Motor neuron (in vitro differentiated cells): Measurements from ENCODE around the gene PGM2L1. TPM values are rescaled to one million over a fixed set of nuclear protein-coding genes. Genes with fewer than 3 reads are reported as not detected.

Experiments used
- ATAC-seq, 8 experiments: fragments of 200-7000 bp; cut with Tn5 transposase; replicated peaks in 6 of 8; 2 replicates each; pipeline ENCODE4 v1.8.0; 2021; ENCODE audit warnings: mild to moderate bottlenecking in 8 of 8, moderate library complexity in 8 of 8
- H3K27ac ChIP-seq, 2 donors: fragments of 250-450 bp; sonication (Bioruptor Pico); 2 replicates each; pipeline ENCODE4 v1.9.0; 2021; ENCODE audit warnings: antibody characterized with exemption in 2 of 2, mild to moderate bottlenecking in 2 of 2, moderate library complexity in 1 of 2
- H3K4me1 ChIP-seq, 2 donors: fragments of 250-450 bp; sonication (Bioruptor Pico); replicated peaks in 1 of 2; 2 replicates each; pipeline ENCODE4 v1.6.1; 2021; ENCODE audit warnings: antibody characterized with exemption in 2 of 2, mild to moderate bottlenecking in 2 of 2, moderate library complexity in 1 of 2
- H3K4me3 ChIP-seq, 5 donors: fragments of 250-450 bp; sonication (Bioruptor Pico); 2 replicates each; pipeline ENCODE4 v1.9.0; 2021; ENCODE audit warnings: antibody characterized with exemption in 5 of 5, mild to moderate bottlenecking in 5 of 5, moderate library complexity in 4 of 5
- WGBS, 10 experiments: fragments of 450-650 bp; shearing (Covaris generic); methylation state at CpG; one replicate each; pipeline ENCODE4 v1.0.0; 2022; 5-methylcytosine and 5-hydroxymethylcytosine counted together
- in situ Hi-C, 9 experiments: fragments of 400-800 bp; cut with MboI; loops; one replicate each; pipeline ENCODE4 v1.15.0; 2021; ENCODE audit warnings: low sequenced_read_pairs in 9 of 9, low pct_unique_long_range_greater_than_20kb in 2 of 9; ENCODE audit not compliant: unreplicated experiment in 9 of 9
- total RNA-seq, 8 experiments: library from RNA; unstranded; fragments of 300-600 nt; gene quantifications; 2 replicates each; pipeline versions ENCODE4 v1.2.3 to v1.2.4, GENCODE V29; 2022

PGM2L1 gene
- total RNA-seq, 8 experiments from 2014 or later, result 1.4 to 82.5 (median 40.4) TPM

DNA sequence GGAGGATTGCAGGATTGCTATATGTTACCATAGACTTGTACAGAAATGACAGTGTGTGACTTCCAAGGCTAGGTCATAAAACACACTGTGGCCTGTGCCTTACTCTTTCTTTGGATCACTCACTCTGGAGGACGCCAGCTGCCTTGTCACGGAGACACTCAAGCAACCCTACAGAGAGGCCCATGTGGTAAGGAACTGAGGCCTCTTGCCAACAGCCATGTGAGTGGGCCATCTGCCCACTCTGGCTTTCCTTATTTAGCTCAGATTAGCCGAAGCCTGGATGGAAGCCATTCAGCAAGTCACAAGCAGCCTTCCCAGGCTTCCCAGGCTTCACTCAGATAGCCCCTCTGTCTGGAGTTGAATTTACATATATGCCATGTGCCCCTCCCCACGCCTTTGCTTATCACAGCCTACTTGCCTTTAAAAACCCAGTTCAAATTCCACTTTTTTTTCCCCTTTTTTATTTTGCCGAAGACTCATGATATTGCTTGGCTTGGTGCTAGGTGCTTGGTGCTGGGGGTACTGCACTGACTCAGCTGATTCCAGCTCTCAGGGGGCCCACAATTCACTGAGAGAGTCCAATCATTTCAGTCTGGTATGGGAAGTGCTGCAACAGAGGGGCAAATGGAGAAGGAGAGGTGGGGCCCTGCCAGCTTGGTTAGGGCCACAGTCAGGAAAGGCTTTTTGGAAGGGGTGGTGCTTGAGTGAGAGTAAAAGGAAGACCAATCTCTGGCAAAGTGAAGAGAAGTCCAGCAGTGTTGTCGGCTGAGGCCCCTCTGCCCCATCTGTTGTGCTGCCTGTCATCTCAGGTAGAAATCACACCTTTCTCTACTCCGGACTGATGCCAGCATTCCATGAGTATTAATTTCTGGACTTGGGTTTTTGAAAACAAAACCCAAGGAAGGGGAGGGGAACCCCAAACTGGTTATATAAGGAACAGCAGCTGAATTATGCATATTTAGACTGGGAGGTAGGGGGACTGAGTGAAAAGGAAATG is 72.3 kb downstream of the PGM2L1 start:
- no peak overlapping the region for H3K4me3 ChIP-seq
- 7 to 100% (median 63%) methylated on average over 1 to 6 of the region's 7 CpGs for WGBS, 10 experiments
- in situ Hi-C loops, result no loop called here
- no peak overlapping the region for H3K27ac ChIP-seq
- no peaks in the 10 kb centered on the region for H3K4me1 ChIP-seq
- ATAC-seq, result peak in 4 of 8 experiments; percentile 22 to 63 (median 56)

DNA sequence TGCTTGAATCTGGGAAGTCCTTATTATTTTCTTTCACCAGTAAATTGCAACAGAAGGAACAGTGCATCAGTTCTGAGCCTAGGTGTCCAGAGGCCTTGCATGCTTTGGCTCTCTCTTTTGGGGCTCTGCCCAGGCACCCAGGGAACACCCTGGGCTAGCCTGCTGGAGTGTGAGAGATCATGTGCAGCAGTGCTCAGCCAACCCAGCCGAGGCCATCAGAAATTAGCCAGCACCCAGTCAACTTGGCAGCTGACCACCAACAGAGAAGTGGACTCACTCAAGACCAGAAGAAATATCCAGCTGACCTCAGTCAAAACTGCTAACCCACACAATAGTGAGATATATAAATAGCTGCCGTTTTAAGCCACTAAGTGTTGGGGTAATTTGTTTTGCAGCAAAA is 75.6 kb downstream of the PGM2L1 start:
- Histone ChIP-seq H3K27ac (no peak overlapping the region), H3K4me1 (no peaks in the 10 kb centered on the region), H3K4me3 (no peak overlapping the region)
- no peak for ATAC-seq
- 0 to 93% (median 64%) methylated on average over 1 to 2 of the region's 2 CpGs; no CpG with 5 or more reads in 4 of the 10 experiments for WGBS, 10 experiments
- in situ Hi-C loops, result loop anchor here in 1 of 9 experiments (5.0 kb wide), 1 partner anchor 65 kb away; no protein-coding TSS in a partner anchor

DNA sequence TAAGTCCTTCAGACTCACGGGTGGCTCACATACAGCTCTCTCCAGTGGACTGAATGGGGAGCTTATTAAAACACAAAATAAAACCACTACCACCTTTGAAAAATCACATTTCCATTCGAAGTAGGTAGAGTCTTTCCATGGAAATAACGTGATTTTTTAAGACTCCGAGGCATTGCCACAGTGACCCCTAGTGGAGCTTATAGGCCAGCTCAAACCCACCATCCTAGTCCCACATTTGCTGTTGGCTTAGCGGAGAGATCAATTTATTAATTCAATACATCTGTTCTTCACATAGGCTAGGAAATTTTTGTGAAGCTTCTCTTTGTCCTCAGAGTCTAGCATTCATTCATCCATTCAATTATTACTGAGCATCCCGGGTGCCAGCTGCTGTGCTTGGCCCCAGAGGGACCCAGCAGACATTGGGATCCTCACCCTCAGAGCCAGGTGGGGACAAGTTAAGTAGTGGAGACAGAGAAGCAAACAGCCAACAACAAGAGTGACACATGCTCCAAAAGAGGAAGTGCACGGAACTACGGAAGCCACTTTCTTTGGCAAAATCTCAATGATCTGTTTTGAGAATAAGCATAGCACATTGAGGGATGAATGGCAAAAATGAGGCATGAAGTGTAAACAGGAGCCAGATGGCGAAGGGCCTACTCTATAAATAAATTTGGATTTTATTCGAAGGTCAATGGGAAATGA is 76.6 kb downstream of the PGM2L1 start:
- peak in 1 of 8 experiments; percentile 21 for ATAC-seq
- H3K27ac ChIP-seq, result no peak overlapping the region
- H3K4me3 ChIP-seq, result no peak overlapping the region
- H3K4me1 ChIP-seq, result no peaks in the 10 kb centered on the region
- in situ Hi-C loops, result loop anchor here in 1 of 9 experiments (5.0 kb wide), 1 partner anchor 64 kb away; no protein-coding TSS in a partner anchor
- WGBS, 10 experiments, result 4 to 78% (median 55%) methylated on average over 3 to 9 of the region's 10 CpGs

DNA sequence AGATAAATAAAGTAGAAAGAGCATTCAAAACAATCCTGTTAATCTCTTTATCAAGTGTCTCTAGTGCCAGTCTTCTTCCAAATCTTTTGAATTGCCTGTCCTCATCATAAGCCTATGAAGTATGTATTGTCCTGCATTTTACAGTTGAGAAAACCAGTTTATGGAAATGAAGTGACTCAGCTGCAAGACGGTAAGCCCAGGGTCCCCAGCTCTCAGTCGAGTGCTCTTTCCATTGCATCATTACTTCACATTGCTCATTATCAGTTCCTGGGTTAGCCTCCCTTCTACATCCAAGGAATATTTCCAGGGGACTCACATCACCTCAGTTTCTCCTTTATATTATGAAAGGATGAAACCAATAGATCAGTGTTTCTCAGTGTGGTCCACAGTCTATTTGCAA is 77.7 kb downstream of the PGM2L1 start:
- WGBS, 10 experiments, result 4 to 100% (median 77%) methylated on average over 1 to 2 of the region's 2 CpGs; no CpG with 5 or more reads in 1 of the 10 experiments
- peak in 1 of 8 experiments; percentile 10 for ATAC-seq
- in situ Hi-C loops, result loop anchor here in 1 of 9 experiments (5.0 kb wide), 1 partner anchor 63 kb away; no protein-coding TSS in a partner anchor

GRCh38 chr11:74319139-74319816 is 79.0 kb downstream of the PGM2L1 start:
- in situ Hi-C loops, result no loop called here
- no peak overlapping the region for H3K4me3 ChIP-seq
- H3K4me1 ChIP-seq, result no peaks in the 10 kb centered on the region
- 0 to 81% (median 50%) methylated on average over 1 to 5 of the region's 5 CpGs; no CpG with 5 or more reads in 1 of the 10 experiments for WGBS, 10 experiments
- ATAC-seq, result peak in 2 of 8 experiments; percentile 64 to 65
- no peak overlapping the region for H3K27ac ChIP-seq

More for the DNA sequence above, 77.7 kb downstream of the PGM2L1 start:
- no peak overlapping the region for H3K27ac ChIP-seq
- H3K4me3 ChIP-seq, result no peak overlapping the region
- no peaks in the 10 kb centered on the region for H3K4me1 ChIP-seq

DNA sequence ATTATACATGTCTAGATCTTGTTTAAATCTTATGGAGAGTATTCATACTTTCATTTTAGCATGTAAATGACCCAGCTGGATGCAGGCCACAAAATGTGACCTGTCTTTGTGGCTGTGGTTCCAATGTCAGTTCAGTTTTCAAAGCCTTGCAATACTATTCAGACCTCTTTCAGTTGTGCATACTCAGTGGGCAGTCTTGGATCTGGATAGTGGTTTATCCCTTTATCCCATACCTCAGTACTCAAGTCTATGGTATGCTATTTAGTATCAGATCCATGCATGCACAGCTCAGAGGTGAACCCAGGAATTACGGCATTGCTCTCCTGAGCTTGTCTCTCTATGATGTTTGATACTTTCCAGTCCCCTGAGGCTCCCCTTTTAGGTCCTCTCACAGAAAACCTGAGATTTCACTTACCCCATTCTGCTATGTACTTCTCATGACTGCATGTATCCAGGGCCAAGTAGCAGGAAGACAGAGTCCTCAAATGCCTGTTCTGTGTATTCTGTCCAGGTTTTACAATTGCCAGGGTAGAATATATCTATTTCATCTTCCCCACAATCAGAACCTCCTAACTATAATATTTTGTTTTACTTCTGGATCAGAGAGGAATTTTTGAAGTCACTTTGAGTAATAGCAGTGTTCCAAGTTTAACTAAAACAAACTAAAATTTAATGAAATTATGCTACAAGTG is 79.8 kb downstream of the PGM2L1 start:
- Histone ChIP-seq H3K27ac (no peak overlapping the region), H3K4me1 (no peaks in the 10 kb centered on the region), H3K4me3 (no peak overlapping the region)
- WGBS, 10 experiments, result 60 to 100% (median 80%) methylated on average over 1 of the region's 1 CpG; no CpG with 5 or more reads in 5 of the 10 experiments
- in situ Hi-C loops, result no loop called here
- peak in 3 of 8 experiments; percentile 49 to 58 (median 51) for ATAC-seq

- in situ Hi-C loops, result no loop called here
- H3K27ac ChIP-seq, result no peak overlapping the region
These were observed 81.3 kb downstream of the PGM2L1 start for GRCh38 chr11:74316772-74317505.

GRCh38 chr11:74312326-74312725 is 85.9 kb downstream of the PGM2L1 start:
- no peaks in the 10 kb centered on the region for H3K4me1 ChIP-seq
- 67 to 100% (median 83%) methylated on average over 1 of the region's 1 CpG; no CpG with 5 or more reads in 1 of the 10 experiments for WGBS, 10 experiments
- in situ Hi-C loops, result no loop called here
- no peak overlapping the region for H3K4me3 ChIP-seq
- no peak overlapping the region for H3K27ac ChIP-seq
- ATAC-seq, result peak in 2 of 8 experiments; percentile 56 to 77

More at GRCh38 chr11:74316772-74317505, 81.3 kb downstream of the PGM2L1 start:
- Histone ChIP-seq H3K4me1 (no peaks in the 10 kb centered on the region), H3K4me3 (no peak overlapping the region)
- ATAC-seq, result no peak

DNA sequence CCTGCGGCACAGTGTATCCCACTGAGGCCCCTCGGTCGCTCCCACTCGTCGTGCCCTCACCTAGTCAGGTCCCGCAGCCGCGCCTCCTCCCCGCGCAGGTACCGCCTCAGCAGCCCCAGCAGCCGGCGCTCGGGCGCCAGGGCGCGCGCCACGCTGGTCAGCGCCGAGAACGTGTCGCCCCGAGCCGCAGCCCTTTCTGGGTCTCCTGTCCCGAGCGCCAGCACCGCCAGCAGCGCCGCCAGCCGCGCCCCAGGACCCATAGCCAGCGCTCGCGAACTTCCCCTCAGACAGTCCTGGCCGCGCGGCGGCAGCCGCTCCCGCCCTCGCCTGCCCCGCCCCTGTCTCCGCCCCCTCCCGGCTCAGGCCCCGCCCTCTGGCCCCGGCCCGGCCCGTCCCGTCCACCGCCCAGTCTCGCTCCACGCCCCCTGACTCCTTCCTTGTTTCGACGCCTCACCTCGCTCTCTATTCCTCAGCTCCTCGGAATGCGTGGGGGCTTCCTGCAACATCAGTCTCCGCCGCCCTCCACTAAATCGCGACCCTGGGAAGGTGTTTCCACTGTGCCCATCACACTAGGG is 86.8 kb downstream of the PGM2L1 start, which contains the start of gene P4HA3:
P4HA3 (minus strand) TSS at position 289 of the 575 bp plus-strand sequence; CDS start at position 260, 29 bp downstream.
- in situ Hi-C loops, result no loop called here
- 0% methylated on average over 1 to 3 of the region's 62 CpGs; no CpG with 5 or more reads in 8 of the 10 experiments for WGBS, 10 experiments
- H3K27ac ChIP-seq, result no peak within 1 kb of the TSS
- no peaks in the 10 kb centered on the region for H3K4me1 ChIP-seq
- ATAC-seq, result peak; percentile 76 to 96 (median 92)
- peak within 1 kb of the TSS; percentile 18 to 37 (median 33) for H3K4me3 ChIP-seq

- 63 to 100% (median 85%) methylated on average over 1 to 7 of the region's 11 CpGs; no CpG with 5 or more reads in 1 of the 10 experiments for WGBS, 10 experiments
- in situ Hi-C loops, result no loop called here
- H3K4me1 ChIP-seq, result no peaks in the 10 kb centered on the region
- peak overlapping the region in 1 of 5 donors; percentile 33 for H3K4me3 ChIP-seq
- no peak overlapping the region for H3K27ac ChIP-seq
- ATAC-seq, result peak in 2 of 8 experiments; percentile 15 to 31
These were observed 87.4 kb downstream of the PGM2L1 start for GRCh38 chr11:74310857-74311256.

GRCh38 chr11:74307434-74307833 is 90.8 kb downstream of the PGM2L1 start:
- no peak for ATAC-seq

More at GRCh38 chr11:74307434-74307833, 90.8 kb downstream of the PGM2L1 start:
- Histone ChIP-seq H3K27ac (no peak overlapping the region), H3K4me3 (no peak overlapping the region), H3K4me1 (no peaks in the 10 kb centered on the region)
- WGBS, 10 experiments, result 0 to 100% (median 67%) methylated on average over 1 of the region's 1 CpG; no CpG with 5 or more reads in 3 of the 10 experiments
- in situ Hi-C loops, result no loop called here
